Breast epithelium (tissue), 4 donors: ENCODE results near the gene SLK. TPM values are rescaled to one million over a fixed set of nuclear protein-coding genes. Genes with fewer than 3 reads are reported as not detected.

Experiments
- DNase-seq, 2 donors: peaks; one replicate each; pipeline ENCODE4 v3.0.0-alpha.2; 2019; ENCODE audit warnings: low spot score in 2 of 2
- H3K27ac ChIP-seq, 2 donors: fragments of 200-600 bp; sonication (generic) in 1 of 2; one replicate each; pipeline ENCODE4 v1.5.1; 2016 to 2019; ENCODE audit warnings: mild to moderate bottlenecking in 1 of 2
- H3K27me3 ChIP-seq, 2 donors: fragments of 200-600 bp; sonication (generic) in 1 of 2; one replicate each; pipeline versions ENCODE4 v1.5.1 to v1.6.0; 2017 to 2019; ENCODE audit warnings: control low read depth in 1 of 2, mild to moderate bottlenecking in 1 of 2
- H3K36me3 ChIP-seq: fragments of 200-600 bp; one replicate; pipeline ENCODE4 v1.5.1; 2019
- H3K4me1 ChIP-seq, 2 donors: fragments of 200-600 bp; sonication (generic); one replicate each; pipeline ENCODE4 v1.5.1; 2016 to 2019; ENCODE audit warnings: control low read depth in 1 of 2
- H3K4me3 ChIP-seq, 3 donors: fragments of 200-600 bp; sonication (generic); 1 replicate in 2 of 3; 2 replicates in 1 of 3; pipeline ENCODE4 v1.5.1; 2016 to 2019; ENCODE audit warnings: mild to moderate bottlenecking in 3 of 3, moderate library complexity in 2 of 3
- H3K9me3 ChIP-seq, 2 donors: fragments of 200-600 bp; sonication (generic) in 1 of 2; one replicate each; pipeline ENCODE4 v1.5.1; 2016 to 2019; ENCODE audit warnings: control low read depth in 1 of 2
- CTCF ChIP-seq, 3 donors: fragments of 450-650 bp; IDR thresholded peaks; one replicate each; pipeline ENCODE4 v1.5.1; 2016 to 2017; ENCODE audit warnings: antibody characterized with exemption in 3 of 3, mild to moderate bottlenecking in 3 of 3, moderate library complexity in 3 of 3
- POLR2A ChIP-seq: fragments of 450-650 bp; IDR thresholded peaks from one replicate; pipeline ENCODE4 v1.6.1; 2016; ENCODE audit warnings: antibody characterized with exemption, mild to moderate bottlenecking, moderate library complexity
- POLR2AphosphoS5 ChIP-seq, 3 donors: sonication (generic); formaldehyde crosslinking; IDR thresholded peaks; one replicate each; pipeline ENCODE4 v1.6.1; 2017; ENCODE audit warnings: antibody characterized with exemption in 3 of 3
- intact Hi-C: fragments of 100-400 bp; cut with DNase I; formaldehyde crosslinking; loops from one replicate; pipeline ENCODE4 v1.15.1; 2023; ENCODE audit warnings: low total_unique reads
- total RNA-seq, 3 donors: library from RNA; depleted of rRNA; stranded (reverse); fragments of >200 nt; gene quantifications; one replicate each; pipeline ENCODE4 v1.1.0, GENCODE V29; 2016

SLK gene
- total RNA-seq, 3 donors from 2014 or later, result 63.2 to 94.4 (median 76.4) TPM

DNA sequence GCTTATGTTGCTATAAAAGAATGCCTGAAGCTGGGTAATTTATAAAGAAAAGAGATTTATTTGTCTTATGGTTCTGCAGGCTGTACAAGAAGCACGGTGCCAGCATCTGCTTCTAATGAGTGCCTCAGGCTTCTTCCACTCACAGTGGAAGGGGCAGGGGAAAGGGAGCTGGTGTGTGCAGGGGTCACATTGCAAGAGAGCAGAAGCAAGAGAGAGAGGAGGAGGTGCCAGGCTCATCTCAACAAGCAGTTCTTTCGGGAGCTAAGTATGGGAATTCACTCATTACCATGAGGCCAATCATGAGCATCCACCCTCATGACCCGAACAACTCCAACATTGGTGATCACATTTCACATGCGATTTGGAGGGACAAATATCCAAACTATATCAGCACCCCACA, 17.2 kb upstream of the SLK start:
- Histone ChIP-seq H3K36me3 (no peaks in the 10 kb centered on the region), H3K4me1 (no peaks in the 10 kb centered on the region), H3K27me3 (no peaks in the 10 kb centered on the region), H3K9me3 (no peaks in the 10 kb centered on the region), H3K27ac (no peak overlapping the region), H3K4me3 (no peak overlapping the region)
- DNase-seq, result no peak
- no peak for TF ChIP-seq POLR2A
- no peak for TF ChIP-seq CTCF (IDR thresholded peaks at IDR 0.05)
- TF ChIP-seq POLR2AphosphoS5 (IDR thresholded peaks at IDR 0.05), result no peak
- intact Hi-C loops, result no loop called here

DNA sequence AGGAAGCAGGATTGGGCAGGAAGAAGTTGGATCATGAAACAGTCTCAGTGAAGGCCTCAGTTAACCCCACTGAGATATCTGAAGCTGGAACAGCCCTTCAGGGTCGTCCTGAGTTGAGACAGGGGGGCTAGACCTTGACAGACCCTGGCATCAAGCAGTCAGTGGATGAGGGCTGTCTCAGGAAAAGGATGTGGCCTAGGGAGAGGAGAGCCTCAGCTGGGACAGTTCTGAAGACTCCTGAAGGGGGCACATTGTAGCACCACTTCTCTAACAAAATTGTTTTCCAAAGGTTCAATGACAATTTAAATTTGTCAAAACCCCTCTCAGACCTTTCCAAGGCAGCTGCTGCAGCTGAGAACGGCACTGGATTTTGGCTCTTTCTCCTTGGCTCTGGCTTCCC, 15.8 kb upstream of the SLK start:
- Histone ChIP-seq H3K36me3 (no peaks in the 10 kb centered on the region), H3K9me3 (no peaks in the 10 kb centered on the region), H3K27me3 (no peaks in the 10 kb centered on the region), H3K27ac (no peak overlapping the region), H3K4me1 (no peaks in the 10 kb centered on the region), H3K4me3 (no peak overlapping the region)
- DNase-seq, result no peak
- intact Hi-C loops, result no loop called here
- TF ChIP-seq POLR2A, result no peak
- TF ChIP-seq CTCF (IDR thresholded peaks at IDR 0.05), result no peak
- no peak for TF ChIP-seq POLR2AphosphoS5 (IDR thresholded peaks at IDR 0.05)

GRCh38 chr10:103951942-103952341, 15.0 kb upstream of the SLK start:
- Histone ChIP-seq H3K27me3 (no peaks in the 10 kb centered on the region), H3K9me3 (no peaks in the 10 kb centered on the region), H3K36me3 (no peaks in the 10 kb centered on the region), H3K27ac (no peak overlapping the region), H3K4me3 (no peak overlapping the region), H3K4me1 (no peaks in the 10 kb centered on the region)
- DNase-seq, result no peak
- intact Hi-C loops, result no loop called here
- TF ChIP-seq CTCF (IDR thresholded peaks at IDR 0.05) (no peak), POLR2A (no peak), POLR2AphosphoS5 (IDR thresholded peaks at IDR 0.05) (no peak)

DNA sequence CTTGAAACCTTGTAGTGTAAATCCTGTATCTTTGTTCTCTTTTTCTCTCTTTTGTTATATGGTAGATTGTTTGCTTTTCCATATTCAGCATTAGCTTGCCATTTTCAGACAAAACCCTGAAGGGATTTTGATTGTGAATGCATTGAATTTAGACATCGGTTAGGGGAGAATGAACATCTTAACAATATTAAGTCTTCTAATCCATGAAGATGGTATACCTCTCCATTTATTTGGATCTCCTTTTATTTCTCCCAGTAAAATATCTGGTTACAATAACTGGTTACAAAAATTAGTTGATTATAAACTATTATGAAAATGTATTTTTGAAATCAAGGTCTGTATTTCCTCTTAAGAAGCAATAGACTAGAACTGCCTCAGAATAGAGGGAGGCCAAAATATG, 12.4 kb upstream of the SLK start:
- Histone ChIP-seq H3K27ac (no peak overlapping the region), H3K27me3 (no peaks in the 10 kb centered on the region), H3K4me1 (no peaks in the 10 kb centered on the region), H3K36me3 (no peaks in the 10 kb centered on the region), H3K9me3 (no peaks in the 10 kb centered on the region), H3K4me3 (no peak overlapping the region)
- TF ChIP-seq POLR2AphosphoS5 (IDR thresholded peaks at IDR 0.05) (no peak), POLR2A (no peak), CTCF (IDR thresholded peaks at IDR 0.05) (no peak)
- DNase-seq, result no peak
- intact Hi-C loops, result no loop called here

DNA sequence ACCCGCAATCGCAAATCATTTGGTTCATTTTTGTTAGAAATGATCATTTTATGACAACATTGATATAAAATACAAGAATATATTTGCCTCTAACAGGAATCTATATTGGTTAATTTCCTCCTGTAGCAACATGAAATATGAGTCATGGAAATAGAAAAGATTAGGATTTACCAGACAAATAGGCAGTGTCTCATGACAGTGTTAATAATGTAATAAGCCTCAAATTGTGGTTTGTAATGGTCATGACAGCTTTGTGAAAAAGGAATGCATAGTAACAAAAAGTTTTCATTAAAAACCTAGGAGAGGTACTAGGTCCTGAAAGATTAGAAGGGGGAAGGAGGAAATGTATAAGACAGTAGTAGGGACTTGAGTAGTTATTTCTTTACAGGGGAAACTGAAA, 7.9 kb upstream of the SLK start:
- Histone ChIP-seq H3K27me3 (no peaks in the 10 kb centered on the region), H3K36me3 (no peaks in the 10 kb centered on the region), H3K9me3 (no peaks in the 10 kb centered on the region), H3K4me1 (no peaks in the 10 kb centered on the region), H3K4me3 (no peak overlapping the region), H3K27ac (no peak overlapping the region)
- TF ChIP-seq CTCF (IDR thresholded peaks at IDR 0.05) (no peak), POLR2AphosphoS5 (IDR thresholded peaks at IDR 0.05) (no peak), POLR2A (no peak)
- intact Hi-C loops, result no loop called here
- no peak for DNase-seq
